ENCODE results near the gene ABCC6. TPM values are rescaled to one million over a fixed set of nuclear protein-coding genes. Genes with fewer than 3 reads are reported as not detected.

The ABCC6 gene
- total and polyA plus RNA-seq, 2 donors (not counting 1 experiment from before 2014, with no cell fraction given): 0.27 TPM; not detected in 1

DNA sequence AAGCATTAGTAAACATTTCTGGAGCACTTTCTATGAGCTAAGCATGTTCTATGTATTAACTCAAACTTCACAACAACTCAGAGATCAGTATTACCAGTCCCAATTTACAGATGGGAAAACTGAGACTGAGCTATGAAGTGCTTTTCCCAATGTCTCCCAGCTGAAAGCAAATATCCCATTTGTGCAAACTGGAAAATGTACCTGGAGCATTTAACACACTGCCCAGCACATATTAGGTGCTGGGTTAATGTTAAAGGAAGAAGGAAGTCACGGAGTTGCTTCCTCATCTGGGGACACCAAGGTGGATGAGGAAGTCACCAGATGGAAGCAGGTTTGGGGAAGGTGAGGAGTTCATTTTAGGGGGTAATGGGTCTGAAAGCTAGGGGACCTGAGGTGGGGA lies 66.1 kb downstream of the ABCC6 start:
- no peaks in the 10 kb centered on the region for H3K4me1 Mint-ChIP-seq
- H3K4me1 ChIP-seq (ENCODE audit: control insufficient read depth in 2 of 2, insufficient read depth in 2 of 2, low read length in 2 of 2): no peaks in the 10 kb centered on the region
- POLR2A ChIA-PET: no interaction called here
- H3K4me2 ChIP-seq (replicated peaks; ENCODE audit: low read depth, low read length, poor library complexity, severe bottlenecking): no peak overlapping the region
- DNase-seq (no peak), ATAC-seq (ENCODE audit: low read depth) (no peak)
- H3K4me3 Mint-ChIP-seq: no peak overlapping the region
- H4K20me1 ChIP-seq (ENCODE audit: control insufficient read depth, insufficient read depth, low read length, poor library complexity, severe bottlenecking): no peaks in the 10 kb centered on the region
- intact Hi-C loops (cut with micrococcal nuclease): no loop called here
- no peak overlapping the region for H3K9ac ChIP-seq (ENCODE audit: low read length)
- TF ChIP-seq, protein P1, sequence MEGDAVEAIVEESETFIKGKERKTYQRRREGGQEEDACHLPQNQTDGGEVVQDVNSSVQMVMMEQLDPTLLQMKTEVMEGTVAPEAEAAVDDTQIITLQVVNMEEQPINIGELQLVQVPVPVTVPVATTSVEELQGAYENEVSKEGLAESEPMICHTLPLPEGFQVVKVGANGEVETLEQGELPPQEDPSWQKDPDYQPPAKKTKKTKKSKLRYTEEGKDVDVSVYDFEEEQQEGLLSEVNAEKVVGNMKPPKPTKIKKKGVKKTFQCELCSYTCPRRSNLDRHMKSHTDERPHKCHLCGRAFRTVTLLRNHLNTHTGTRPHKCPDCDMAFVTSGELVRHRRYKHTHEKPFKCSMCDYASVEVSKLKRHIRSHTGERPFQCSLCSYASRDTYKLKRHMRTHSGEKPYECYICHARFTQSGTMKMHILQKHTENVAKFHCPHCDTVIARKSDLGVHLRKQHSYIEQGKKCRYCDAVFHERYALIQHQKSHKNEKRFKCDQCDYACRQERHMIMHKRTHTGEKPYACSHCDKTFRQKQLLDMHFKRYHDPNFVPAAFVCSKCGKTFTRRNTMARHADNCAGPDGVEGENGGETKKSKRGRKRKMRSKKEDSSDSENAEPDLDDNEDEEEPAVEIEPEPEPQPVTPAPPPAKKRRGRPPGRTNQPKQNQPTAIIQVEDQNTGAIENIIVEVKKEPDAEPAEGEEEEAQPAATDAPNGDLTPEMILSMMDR (IDR thresholded peaks at IDR 0.05): no peak
- TF ChIP-seq EZH2 (IDR thresholded peaks at IDR 0.05; ENCODE audit: borderline replicate concordance, insufficient read depth, low read depth, low read length, poor library complexity, severe bottlenecking): no peak
- H3K27me3 Mint-ChIP-seq: peaks cover 5% of the 10 kb centered on the region
- peaks cover 4 to 39% (median 26%) of the 10 kb centered on the region in 3 donors for H3K9me3 ChIP-seq (ENCODE audit: control extremely low read depth in 1 of 3, control insufficient read depth in 2 of 3, insufficient read depth in 1 of 3, low read length in 2 of 3)
- H2AFZ ChIP-seq (ENCODE audit: insufficient read depth, low read depth, low read length, poor library complexity, severe bottlenecking): no peak overlapping the region
- no peak overlapping the region for H3K4me3 ChIP-seq (ENCODE audit: control extremely low read depth in 1 of 5, extremely low read depth in 1 of 5, insufficient read depth in 1 of 5, low read depth in 2 of 5, low read length in 4 of 5)
- WGBS (ENCODE audit: insufficient coverage): 88% methylated on average over 1 of the region's 1 CpG
- no peaks in the 10 kb centered on the region for H3K36me3 ChIP-seq (replicated peaks in 1 of 2; ENCODE audit: control extremely low read depth in 1 of 2, control insufficient read depth in 1 of 2, extremely low read depth in 1 of 2, insufficient read depth in 2 of 2, low read length in 1 of 2)
- no peak overlapping the region for H3K27ac ChIP-seq (ENCODE audit: low read length in 2 of 2)
- H3K27ac Mint-ChIP-seq: no peak overlapping the region
- H3K9me3 Mint-ChIP-seq (ENCODE audit: insufficient read depth): peaks cover 21% of the 10 kb centered on the region
- H3K27me3 ChIP-seq (replicated peaks in 1 of 4; ENCODE audit: control extremely low read depth in 1 of 4, control insufficient read depth in 3 of 4, insufficient read depth in 4 of 4, low read length in 3 of 4): no peaks in the 10 kb centered on the region
- no peaks in the 10 kb centered on the region for H3K79me2 ChIP-seq (ENCODE audit: control insufficient read depth, insufficient read depth, low read length)
- CTCF ChIA-PET: interaction anchor here (0.7 kb wide), 1 partner anchor 28 kb away, joined by 4 read pairs; no protein-coding TSS in a partner anchor

- Histone ChIP-seq H3K79me2 (ENCODE audit: control insufficient read depth, insufficient read depth, low read length) (no peaks in the 10 kb centered on the region), H3K27ac (ENCODE audit: low read length in 2 of 2) (no peak overlapping the region), H3K36me3 (replicated peaks in 1 of 2; ENCODE audit: control extremely low read depth in 1 of 2, control insufficient read depth in 1 of 2, extremely low read depth in 1 of 2, insufficient read depth in 2 of 2, low read length in 1 of 2) (no peaks in the 10 kb centered on the region), H4K20me1 (ENCODE audit: control insufficient read depth, insufficient read depth, low read length, poor library complexity, severe bottlenecking) (no peaks in the 10 kb centered on the region), H3K27me3 (replicated peaks in 1 of 4; ENCODE audit: control extremely low read depth in 1 of 4, control insufficient read depth in 3 of 4, insufficient read depth in 4 of 4, low read length in 3 of 4) (no peaks in the 10 kb centered on the region), H3K4me3 (ENCODE audit: control extremely low read depth in 1 of 5, extremely low read depth in 1 of 5, insufficient read depth in 1 of 5, low read depth in 2 of 5, low read length in 4 of 5) (no peak overlapping the region), H2AFZ (ENCODE audit: insufficient read depth, low read depth, low read length, poor library complexity, severe bottlenecking) (no peak overlapping the region), H3K4me1 (ENCODE audit: control insufficient read depth in 2 of 2, insufficient read depth in 2 of 2, low read length in 2 of 2) (no peaks in the 10 kb centered on the region), H3K9me3 (ENCODE audit: control extremely low read depth in 1 of 3, control insufficient read depth in 2 of 3, insufficient read depth in 1 of 3, low read length in 2 of 3) (peaks cover 4 to 26% (median 25%) of the 10 kb centered on the region in 3 donors), H3K4me2 (replicated peaks; ENCODE audit: low read depth, low read length, poor library complexity, severe bottlenecking) (no peak overlapping the region), H3K9ac (ENCODE audit: low read length) (no peak overlapping the region)
- TF ChIP-seq, protein P1 (IDR thresholded peaks at IDR 0.05): peak; percentile 16
- TF ChIP-seq EZH2 (IDR thresholded peaks at IDR 0.05; ENCODE audit: borderline replicate concordance, insufficient read depth, low read depth, low read length, poor library complexity, severe bottlenecking): no peak
- no peak overlapping the region for H3K4me3 Mint-ChIP-seq
- 94% methylated on average over 3 of the region's 3 CpGs for WGBS (ENCODE audit: insufficient coverage)
- no peaks in the 10 kb centered on the region for H3K27me3 Mint-ChIP-seq
- ChIA-PET POLR2A (no interaction called here), CTCF (no interaction called here)
- DNase-seq (no peak), ATAC-seq (ENCODE audit: low read depth) (no peak)
- no peaks in the 10 kb centered on the region for H3K4me1 Mint-ChIP-seq
- peaks cover 19% of the 10 kb centered on the region for H3K9me3 Mint-ChIP-seq (ENCODE audit: insufficient read depth)
- intact Hi-C loops (cut with micrococcal nuclease): no loop called here
- H3K27ac Mint-ChIP-seq: no peak overlapping the region
Measured at GRCh38 chr16:16155234-16155633, 68.1 kb downstream of the ABCC6 start.
